Measurements from ENCODE around the gene IL17C. TPM values are rescaled to one million over a fixed set of nuclear protein-coding genes. Genes with fewer than 3 reads are reported as not detected.
A peak's percentile ranks its signal among the peaks of the same experiment; 100 is the strongest.

The IL17C gene
- total and polyA plus RNA-seq, 10 of the 15 experiments (the other 5 are each of a cell fraction or from before 2014, with no cell fraction given): not detected

GRCh38 chr16:88681709-88682451, 43.5 kb downstream of the IL17C start (continued):
- TF ChIP-seq ZBTB33 (IDR thresholded peaks at IDR 0.05): no peak
- no peak for TF ChIP-seq RFX5 (IDR thresholded peaks at IDR 0.05; ENCODE audit: low read depth, low read length)
- TF ChIP-seq ZNF24 (IDR thresholded peaks at IDR 0.05): no peak
- TF ChIP-seq YBX1 (IDR thresholded peaks at IDR 0.05): no peak
- TF ChIP-seq ATF2 (IDR thresholded peaks at IDR 0.05; ENCODE audit: low read length): no peak
- no peak; the same call in 1 of the 2 replicates for TF ChIP-seq NKRF (conservative IDR thresholded peaks at IDR 0.05)
- no peak for TF ChIP-seq ZNF622 (IDR thresholded peaks at IDR 0.05)
- peak; percentile 74 for TF ChIP-seq MEF2B (IDR thresholded peaks at IDR 0.05; ENCODE audit: partially characterized antibody, poor library complexity, severe bottlenecking)
- TF ChIP-seq WRNIP1 (IDR thresholded peaks at IDR 0.05; ENCODE audit: borderline replicate concordance, low read depth, low read length): no peak
- TF ChIP-seq GATAD2B (conservative IDR thresholded peaks at IDR 0.05; ENCODE audit: low read depth): 0 out of 2 replicates have a peak, but pooled peaks have one; percentile 79
- peak; percentile 95 for TF ChIP-seq RUNX3 (IDR thresholded peaks at IDR 0.05; ENCODE audit: low read length)
- peak; percentile 81 for TF ChIP-seq MTA2 (IDR thresholded peaks at IDR 0.05; ENCODE audit: low read depth)
- peak; percentile 89 to 95; a peak in 3 of 4 replicates for TF ChIP-seq EP300 (IDR thresholded peaks at IDR 0.05; ENCODE audit: borderline replicate concordance in 1 of 2, control insufficient read depth in 1 of 2, low read depth in 2 of 2, low read length in 2 of 2)
- peak; percentile 2; the same call in 1 of the 2 replicates for TF ChIP-seq JUNB (IDR thresholded peaks at IDR 0.05)
- peak; percentile 21; the same call in 1 of the 2 replicates for TF ChIP-seq CHD4 (IDR thresholded peaks at IDR 0.05)
- no peak for TF ChIP-seq ELK1 (IDR thresholded peaks at IDR 0.05; ENCODE audit: low read depth, low read length)
- TF ChIP-seq HDAC2 (IDR thresholded peaks at IDR 0.05): 0 out of 2 replicates have a peak, but pooled peaks have one; percentile 45
- peak; percentile 82 for TF ChIP-seq TBL1XR1 (IDR thresholded peaks at IDR 0.05; ENCODE audit: low read depth, low read length)
- TF ChIP-seq PKNOX1 (IDR thresholded peaks at IDR 0.05): 0 out of 2 replicates have a peak, but pooled peaks have one; percentile 45
- TF ChIP-seq USF2 (IDR thresholded peaks at IDR 0.05; ENCODE audit: borderline replicate concordance, low read depth, low read length): no peak
- TF ChIP-seq SMAD1 (IDR thresholded peaks at IDR 0.05; ENCODE audit: low read depth, partially characterized antibody): no peak
- no peak for TF ChIP-seq NR2C1 (IDR thresholded peaks at IDR 0.05)
